Dermis lymphatic vessel endothelial cell (primary cell): Measurements from ENCODE around the gene SRGAP3. TPM values are rescaled to one million over a fixed set of nuclear protein-coding genes. Genes with fewer than 3 reads are reported as not detected.

Source experiments
- total RNA-seq: library from RNA; depleted of rRNA; stranded (reverse); fragments of >200 nt; gene quantifications from 2 replicates; pipeline ENCODE4 v1.2.1, GENCODE V29; 2014

SRGAP3 gene
- 0.33 and 1.5 TPM in 2 replicates for total RNA-seq

GRCh38 chr3:9249273-9250192, at the start of gene SRGAP3:
Gene SRGAP3 (minus strand): TSS chr3:9249646. CDS start chr3:9248951, 695 bp downstream.

GRCh38 chr3:8963137-8963853, 286.2 kb downstream of the SRGAP3 start, which contains the start of gene RAD18:
Gene RAD18 (minus strand): TSS chr3:8963472. CDS start chr3:8963385, 87 bp downstream.

Other genes with a start within 250 kb of the SRGAP3 start
- gene THUMPD3, start 113.4 kb upstream of the SRGAP3 start, total RNA-seq = 19.9 and 24.2 TPM in 2 replicates
- gene SETD5, start 148.0 kb upstream of the SRGAP3 start, total RNA-seq = 32.9 and 34.2 TPM in 2 replicates